Naive thymus-derived CD4-positive, alpha-beta T cell (primary cell): ENCODE results near the gene RNF150. TPM values are rescaled to one million over a fixed set of nuclear protein-coding genes. Genes with fewer than 3 reads are reported as not detected.

ENCODE experiments used
- ATAC-seq: fragments of 150-1000 bp; cut with Tn5 transposase; 2 replicates; pipeline ENCODE4 v1.10.0; 2021; ENCODE audit warnings: mild to moderate bottlenecking, moderate library complexity
- CTCF ChIA-PET: fragments of 350-600 bp; sonication (Branson Sonifier 250); formaldehyde crosslinking; loops from one replicate; lab custom pipeline; 2021; ENCODE audit warnings: antibody characterized with exemption; lab: Charles Lee
- POLR2A ChIA-PET: fragments of 350-600 bp; sonication (Branson Sonifier 250); formaldehyde crosslinking; loops from one replicate; lab custom pipeline; 2021; ENCODE audit warnings: antibody characterized with exemption, inconsistent platforms; lab: Charles Lee
- DNase-seq, 9 donors: peaks; one replicate each; pipeline versions ENCODE4 v3.0.0 to v3.0.0-alpha.2; 2020 to 2022; ENCODE audit warnings: mixed read lengths in 1 of 9
- H3K27ac ChIP-seq: one replicate; pipeline ENCODE4 v1.7.0; 2013; ENCODE audit warnings: mild to moderate bottlenecking, low read depth, low read length, moderate library complexity
- H3K27me3 ChIP-seq, 2 donors: one replicate each; pipeline ENCODE4 v1.7.0; 2013; ENCODE audit warnings: low read length in 2 of 2, mild to moderate bottlenecking in 2 of 2, moderate library complexity in 2 of 2; ENCODE audit not compliant: control insufficient read depth in 2 of 2, insufficient read depth in 2 of 2
- H3K36me3 ChIP-seq, 3 experiments: 1 replicate in 2 of 3; 2 replicates in 1 of 3; pipeline ENCODE4 v1.7.0; 2013; ENCODE audit warnings: low read length in 3 of 3, mild to moderate bottlenecking in 3 of 3, moderate library complexity in 1 of 3; ENCODE audit not compliant: insufficient read depth in 3 of 3, control insufficient read depth in 2 of 3
- H3K4me1 ChIP-seq, 2 donors: one replicate each; pipeline ENCODE4 v1.7.0; 2013; ENCODE audit warnings: low read length in 2 of 2, mild to moderate bottlenecking in 2 of 2, moderate library complexity in 1 of 2; ENCODE audit not compliant: control insufficient read depth in 2 of 2, insufficient read depth in 2 of 2
- H3K4me3 ChIP-seq: 2 replicates; pipeline ENCODE4 v1.7.0; 2013; ENCODE audit warnings: mild to moderate bottlenecking, low read length
- H3K9me3 ChIP-seq, 3 experiments: 1 replicate in 2 of 3; 2 replicates in 1 of 3; pipeline ENCODE4 v1.7.0; 2013; ENCODE audit warnings: low read length in 3 of 3; ENCODE audit not compliant: control insufficient read depth in 2 of 3
- H3K27ac Mint-ChIP-seq, 9 donors: one replicate each; pipeline ENCODE4 v1.8.0; 2020 to 2022; ENCODE audit warnings: mixed read lengths in 9 of 9, mild to moderate bottlenecking in 8 of 9, moderate library complexity in 5 of 9, inconsistent platforms in 2 of 9
- H3K27me3 Mint-ChIP-seq, 5 donors: one replicate each; pipeline ENCODE4 v1.8.0; 2021 to 2022; ENCODE audit warnings: mixed read lengths in 5 of 5, mild to moderate bottlenecking in 1 of 5
- H3K36me3 Mint-ChIP-seq, 5 donors: one replicate each; pipeline ENCODE4 v1.8.0; 2020 to 2022; ENCODE audit warnings: mixed read lengths in 5 of 5, mild to moderate bottlenecking in 3 of 5, inconsistent platforms in 1 of 5
- H3K4me1 Mint-ChIP-seq, 7 donors: one replicate each; pipeline ENCODE4 v1.8.0; 2020 to 2022; ENCODE audit warnings: mixed read lengths in 7 of 7, mild to moderate bottlenecking in 3 of 7, inconsistent platforms in 1 of 7
- H3K4me3 Mint-ChIP-seq, 10 donors: one replicate each; pipeline ENCODE4 v1.8.0; 2020 to 2022; ENCODE audit warnings: mild to moderate bottlenecking in 10 of 10, mixed read lengths in 10 of 10, moderate library complexity in 6 of 10, inconsistent platforms in 2 of 10
- H3K9me3 Mint-ChIP-seq, 11 donors: one replicate each; pipeline ENCODE4 v1.8.0; 2020 to 2022; ENCODE audit warnings: mixed read lengths in 11 of 11, mild to moderate bottlenecking in 4 of 11, inconsistent platforms in 1 of 11, moderate library complexity in 1 of 11
- intact Hi-C, 2 donors: fragments of 100-400 bp; cut with micrococcal nuclease; formaldehyde crosslinking; loops; one replicate each; pipeline ENCODE4 v1.15.1; 2023
- polyA plus RNA-seq, 2 donors: library from polyadenylated mRNA; unstranded; fragments of 300-500 nt; fragmentation: Illumina TruSeq; gene quantifications; one replicate each; pipeline ENCODE4 v1.2.3, GENCODE V29; 2021
- total RNA-seq, 6 experiments: library from RNA in 5 of 6; stranded (reverse) in 5 of 6; gene quantifications; 1 replicate in 5 of 6; 2 replicates in 1 of 6; pipeline ENCODE4 v1.2.3 and lab custom pipeline; 2021 to 2026

The RNF150 gene
- total and polyA plus RNA-seq, 7 experiments from 2014 or later, result 0.02 TPM; not detected in 6

DNA sequence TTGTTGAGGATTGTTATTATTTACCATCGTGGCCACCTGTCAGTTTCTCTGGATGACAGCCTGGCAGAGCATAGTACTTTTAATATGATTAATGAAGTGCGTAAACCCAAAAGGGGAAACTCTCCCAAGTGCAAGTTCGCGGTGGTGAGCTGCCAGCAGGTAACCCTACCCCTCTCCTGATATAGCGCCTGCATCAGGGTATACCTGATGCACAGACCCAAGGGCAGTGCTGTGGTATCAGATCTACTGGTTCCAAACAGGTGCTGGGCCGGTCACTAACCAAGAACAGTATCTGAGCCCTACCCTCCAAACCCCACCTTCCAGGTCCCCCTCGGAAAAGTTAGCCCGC, 1.6 kb downstream of the RNF150 start:
- Mint-ChIP-seq H3K27me3 (peaks cover 72 to 86% (median 74%) of the 10 kb centered on the region in 5 donors), H3K36me3 (no peaks in the 10 kb centered on the region), H3K4me1 (peaks cover 0 to 20% (median 13%) of the 10 kb centered on the region in 7 donors), H3K9me3 (no peaks in the 10 kb centered on the region), H3K4me3 (peak overlapping the region; percentile 55 to 88 (median 63)), H3K27ac (no peak overlapping the region)
- no peaks in the 10 kb centered on the region for H3K36me3 ChIP-seq
- ATAC-seq, result no peak
- no peaks in the 10 kb centered on the region for H3K4me1 ChIP-seq
- no peak overlapping the region for H3K4me3 ChIP-seq
- ChIA-PET POLR2A (no interaction called here), CTCF (no interaction called here)
- no peaks in the 10 kb centered on the region for H3K9me3 ChIP-seq
- no peak for DNase-seq
- no peaks in the 10 kb centered on the region for H3K27me3 ChIP-seq
- intact Hi-C loops, result no loop called here
- H3K27ac ChIP-seq, result no peak overlapping the region

- H3K9me3 Mint-ChIP-seq, result no peaks in the 10 kb centered on the region
- no peak overlapping the region for H3K27ac Mint-ChIP-seq
- Histone ChIP-seq H3K4me3 (no peak overlapping the region), H3K9me3 (no peaks in the 10 kb centered on the region), H3K4me1 (no peaks in the 10 kb centered on the region), H3K27ac (no peak overlapping the region), H3K36me3 (no peaks in the 10 kb centered on the region), H3K27me3 (no peaks in the 10 kb centered on the region)
- CTCF ChIA-PET, result no interaction called here
- DNase-seq, result no peak
- ATAC-seq, result no peak
- intact Hi-C loops, result no loop called here
- H3K36me3 Mint-ChIP-seq, result no peaks in the 10 kb centered on the region
- H3K27me3 Mint-ChIP-seq, result peaks cover 69 to 84% (median 77%) of the 10 kb centered on the region in 5 donors
- H3K4me1 Mint-ChIP-seq, result peaks cover 0 to 20% (median 13%) of the 10 kb centered on the region in 7 donors
- POLR2A ChIA-PET, result no interaction called here
- peak overlapping the region in 9 of 10 donors; percentile 6 to 88 (median 59) for H3K4me3 Mint-ChIP-seq
Measured at GRCh38 chr4:141130947-141131605, 2.2 kb downstream of the RNF150 start.

- Histone ChIP-seq H3K4me1 (no peaks in the 10 kb centered on the region), H3K4me3 (no peak overlapping the region), H3K36me3 (no peaks in the 10 kb centered on the region), H3K27ac (no peak overlapping the region), H3K27me3 (no peaks in the 10 kb centered on the region), H3K9me3 (no peaks in the 10 kb centered on the region)
- Mint-ChIP-seq H3K4me1 (peaks cover 0 to 7% (median 5%) of the 10 kb centered on the region in 7 donors), H3K27me3 (peaks cover 48 to 60% (median 59%) of the 10 kb centered on the region in 5 donors), H3K9me3 (no peaks in the 10 kb centered on the region), H3K4me3 (no peak overlapping the region), H3K27ac (no peak overlapping the region), H3K36me3 (no peaks in the 10 kb centered on the region)
- DNase-seq (no peak), ATAC-seq (no peak)
- POLR2A ChIA-PET, result no interaction called here
- intact Hi-C loops, result no loop called here
- CTCF ChIA-PET, result no interaction called here
Measured at GRCh38 chr4:141127884-141128283, 5.4 kb downstream of the RNF150 start.

GRCh38 chr4:141126769-141127168, 6.5 kb downstream of the RNF150 start:
- H3K4me3 Mint-ChIP-seq, result no peak overlapping the region
- no peak for ATAC-seq
- Histone ChIP-seq H3K36me3 (no peaks in the 10 kb centered on the region), H3K27ac (no peak overlapping the region), H3K4me1 (no peaks in the 10 kb centered on the region), H3K9me3 (no peaks in the 10 kb centered on the region), H3K27me3 (no peaks in the 10 kb centered on the region), H3K4me3 (no peak overlapping the region)
- CTCF ChIA-PET, result no interaction called here
- no peak overlapping the region for H3K27ac Mint-ChIP-seq
- H3K4me1 Mint-ChIP-seq, result peaks cover 0 to 2% (median under 1%) of the 10 kb centered on the region in 7 donors
- H3K9me3 Mint-ChIP-seq, result no peaks in the 10 kb centered on the region
- no peaks in the 10 kb centered on the region for H3K36me3 Mint-ChIP-seq
- intact Hi-C loops, result no loop called here
- no peak for DNase-seq
- POLR2A ChIA-PET, result no interaction called here
- H3K27me3 Mint-ChIP-seq, result peaks cover 43 to 55% (median 54%) of the 10 kb centered on the region in 5 donors

- peaks cover 0 to 2% (median 0%) of the 10 kb centered on the region in 7 donors for H3K4me1 Mint-ChIP-seq
- no peak overlapping the region for H3K4me3 ChIP-seq
- H3K4me1 ChIP-seq, result no peaks in the 10 kb centered on the region
- no peak for ATAC-seq
- H3K27ac ChIP-seq, result no peak overlapping the region
- H3K36me3 ChIP-seq, result no peaks in the 10 kb centered on the region
- H3K27ac Mint-ChIP-seq, result no peak overlapping the region
- peaks cover 0 to 6% (median 0%) of the 10 kb centered on the region in 11 donors for H3K9me3 Mint-ChIP-seq
- POLR2A ChIA-PET, result interaction anchor here (0.6 kb wide), 1 partner anchor 219 kb away, joined by 4 read pairs; no protein-coding TSS in a partner anchor
- intact Hi-C loops, result no loop called here
- H3K27me3 ChIP-seq, result no peaks in the 10 kb centered on the region
- DNase-seq, result no peak
- no peaks in the 10 kb centered on the region for H3K9me3 ChIP-seq
- no peaks in the 10 kb centered on the region for H3K36me3 Mint-ChIP-seq
- peaks cover 18 to 37% (median 34%) of the 10 kb centered on the region in 5 donors for H3K27me3 Mint-ChIP-seq
- H3K4me3 Mint-ChIP-seq, result no peak overlapping the region
- CTCF ChIA-PET, result no interaction called here
Measured at GRCh38 chr4:141124224-141124623, 9.0 kb downstream of the RNF150 start.

DNA sequence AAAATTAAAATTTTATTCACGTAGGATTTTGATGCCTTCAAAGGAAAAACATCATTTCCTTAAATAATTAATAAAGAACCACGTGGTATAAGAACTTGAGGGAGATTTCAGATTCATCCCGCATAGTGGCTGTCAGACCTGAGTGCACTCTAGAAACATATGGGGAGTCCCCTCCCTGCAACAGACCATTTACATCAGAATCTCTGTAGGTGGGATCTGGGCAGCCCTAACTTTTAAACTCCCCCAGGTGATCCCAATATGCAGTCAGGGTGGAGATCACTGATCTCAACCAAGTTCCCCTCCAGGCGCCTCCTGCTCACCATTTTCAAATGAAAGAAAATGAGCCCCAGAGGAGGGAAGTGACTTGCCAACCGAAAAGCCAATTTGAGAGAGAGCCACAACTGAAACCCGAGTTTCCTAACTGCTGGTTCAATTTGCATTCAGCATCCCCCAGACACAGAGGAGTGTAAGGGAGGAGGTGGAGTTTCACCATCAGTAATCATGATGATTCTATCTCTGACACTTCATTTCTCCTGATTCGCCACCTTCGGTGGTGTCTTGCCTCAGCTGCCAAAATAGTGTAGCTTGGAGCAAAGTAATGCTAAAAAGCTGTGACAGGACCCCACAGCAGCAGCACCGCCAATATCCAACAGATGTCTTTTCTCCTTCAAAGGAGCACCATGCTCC, 11.4 kb downstream of the RNF150 start:
- intact Hi-C loops, result no loop called here
- peaks cover 0 to 6% (median 0%) of the 10 kb centered on the region in 11 donors for H3K9me3 Mint-ChIP-seq
- H3K9me3 ChIP-seq, result no peaks in the 10 kb centered on the region
- no peak overlapping the region for H3K4me3 Mint-ChIP-seq
- H3K4me1 Mint-ChIP-seq, result peaks cover 0 to 1% (median 0%) of the 10 kb centered on the region in 7 donors
- no peak for DNase-seq
- no peaks in the 10 kb centered on the region for H3K36me3 ChIP-seq
- CTCF ChIA-PET, result no interaction called here
- no peak overlapping the region for H3K27ac ChIP-seq
- H3K4me1 ChIP-seq, result no peaks in the 10 kb centered on the region
- no peak overlapping the region for H3K27ac Mint-ChIP-seq
- peaks cover 8 to 20% (median 18%) of the 10 kb centered on the region in 5 donors for H3K27me3 Mint-ChIP-seq
- H3K4me3 ChIP-seq, result no peak overlapping the region
- POLR2A ChIA-PET, result no interaction called here
- ATAC-seq, result no peak
- H3K36me3 Mint-ChIP-seq, result no peaks in the 10 kb centered on the region
- no peaks in the 10 kb centered on the region for H3K27me3 ChIP-seq
